RCC 7860 (cell line): ENCODE measurements around the gene LRRC56.
A peak's percentile ranks its signal among the peaks of the same experiment; 100 is the strongest.

Source experiments
- DNase-seq: peaks from one replicate; pipeline ENCODE4 v3.0.0-alpha.2; 2015; ENCODE audit warnings: low spot score
- FAIRE-seq: peaks from 2 replicates; lab custom pipeline; 2012; peaks lifted over from hg19 to GRCh38; lab: Jason Lieb, UNC

Gene LRRC56

GRCh38 chr11:556662-557256 is 19.4 kb downstream of the LRRC56 start:
- FAIRE-seq (no peak), DNase-seq (no peak)

- no peak for FAIRE-seq
- no peak for DNase-seq
These were observed 20.2 kb downstream of the LRRC56 start for GRCh38 chr11:557328-558132.

GRCh38 chr11:558503-558902 is 21.2 kb downstream of the LRRC56 start:
- DNase-seq = no peak
- FAIRE-seq = no peak

GRCh38 chr11:559020-559620 is 21.8 kb downstream of the LRRC56 start:
- FAIRE-seq (no peak), DNase-seq (no peak)

- FAIRE-seq (no peak), DNase-seq (peak; percentile 12)
These were observed 22.5 kb downstream of the LRRC56 start for GRCh38 chr11:559712-560304.

GRCh38 chr11:560305-561147 is 23.2 kb downstream of the LRRC56 start, which contains the start of the genes LMNTD2 and RASSF7:
LMNTD2 (minus strand) TSS chr11:560738; CDS start chr11:560716, 22 bp downstream.
RASSF7 (plus strand) TSS chr11:560970; CDS start chr11:561769, 799 bp downstream.
- FAIRE-seq = no peak
- peak; percentile 74 for DNase-seq

- FAIRE-seq (peak; percentile 45), DNase-seq (peak; percentile 88)
These were observed 24.0 kb downstream of the LRRC56 start for GRCh38 chr11:561148-562003.

- DNase-seq = no peak
- FAIRE-seq = no peak
These were observed 24.8 kb downstream of the LRRC56 start for GRCh38 chr11:562046-562645.

- DNase-seq = no peak
- no peak for FAIRE-seq
These were observed 25.9 kb downstream of the LRRC56 start for GRCh38 chr11:563066-563811.

GRCh38 chr11:563812-564578 is 26.7 kb downstream of the LRRC56 start:
- FAIRE-seq = no peak

GRCh38 chr11:565921-566509 is 28.7 kb downstream of the LRRC56 start:
- DNase-seq (no peak), FAIRE-seq (no peak)

More at GRCh38 chr11:563812-564578, 26.7 kb downstream of the LRRC56 start:
- no peak for DNase-seq

GRCh38 chr11:567011-567628 is 29.8 kb downstream of the LRRC56 start:
- DNase-seq (no peak), FAIRE-seq (no peak)

GRCh38 chr11:567629-568292 is 30.4 kb downstream of the LRRC56 start:
- FAIRE-seq = no peak
- DNase-seq = no peak

GRCh38 chr11:568306-569157 is 31.2 kb downstream of the LRRC56 start:
- DNase-seq = peak; percentile 81
- no peak for FAIRE-seq

- no peak for FAIRE-seq
These were observed 32.0 kb downstream of the LRRC56 start for GRCh38 chr11:569158-569885.

More at GRCh38 chr11:569158-569885, 32.0 kb downstream of the LRRC56 start:
- no peak for DNase-seq
